ENCODE measurements around the gene WASF3.

DNA sequence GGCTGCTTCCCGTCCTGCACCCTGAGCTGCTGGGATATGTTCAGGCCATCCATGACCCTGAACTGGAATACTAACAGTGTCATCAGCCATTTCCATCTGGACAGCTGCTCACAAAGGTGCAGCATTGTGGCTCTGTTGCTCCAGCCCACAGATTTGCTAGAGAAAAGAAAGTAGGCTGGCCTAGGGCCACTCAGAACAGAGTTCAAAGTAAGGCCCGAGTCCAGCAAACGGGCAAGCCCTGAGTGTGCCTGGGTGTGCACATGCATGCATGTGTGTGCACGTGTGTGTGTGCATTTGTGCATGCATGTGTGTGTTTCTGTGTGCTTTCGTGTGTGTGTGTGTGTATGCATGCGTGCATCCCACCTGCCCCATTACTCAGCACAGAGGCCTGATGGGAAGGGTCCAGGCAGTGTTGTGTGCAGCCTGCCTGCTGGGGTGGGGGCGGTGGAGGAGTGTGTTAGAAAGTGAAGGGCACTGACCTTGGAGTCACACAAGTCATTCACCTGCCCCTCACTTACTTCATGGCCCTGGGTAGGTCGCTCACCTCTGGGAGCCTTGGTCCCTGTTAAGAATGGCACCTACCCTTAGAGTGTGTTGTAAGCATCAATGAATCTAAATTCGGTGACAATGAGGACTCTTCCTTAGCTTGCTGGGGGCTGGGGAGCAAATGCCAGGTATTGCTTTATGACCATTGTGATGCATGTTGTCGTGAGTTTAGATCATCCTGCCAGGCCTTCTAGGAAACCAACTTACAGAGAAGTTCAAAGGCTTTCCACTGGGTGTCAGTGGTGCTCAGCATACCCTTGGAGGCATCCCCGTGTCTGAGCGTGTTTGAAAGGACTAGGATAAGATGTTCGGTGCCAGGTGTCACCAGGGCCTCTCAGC, 149.9 kb downstream of the WASF3 start:
- TF ChIP-seq POLR2AphosphoS5 (IDR thresholded peaks at IDR 0.05; ENCODE audit: low read depth, low read length) (no peak), TAF1 (IDR thresholded peaks at IDR 0.05; ENCODE audit: low read depth, low read length) (no peak), POU2F2 (IDR thresholded peaks at IDR 0.05; ENCODE audit: low read depth, low read length) (no peak), POLR2A (IDR thresholded peaks at IDR 0.05; ENCODE audit: low read depth, low read length) (no peak), SPI1 (IDR thresholded peaks at IDR 0.05; ENCODE audit: low read depth, low read length) (no peak), PAX5 (IDR thresholded peaks at IDR 0.05; ENCODE audit: insufficient read depth, low read length, severe bottlenecking) (no peak)
